NCI-H2029 treated with DMSO at 0.1 percent for 48 hours (cell line): ENCODE measurements around the gene TMEM11.
"Not testable (repeated sequence)": the region's sequence is repeated elsewhere in the genome, so short reads cannot be mapped to it uniquely, and the experiment has no call there.

Source experiments
- DNase-seq: peaks from one replicate; lab custom pipeline; 2025; lab: John Stamatoyannopoulos, UW

Gene TMEM11

DNA sequence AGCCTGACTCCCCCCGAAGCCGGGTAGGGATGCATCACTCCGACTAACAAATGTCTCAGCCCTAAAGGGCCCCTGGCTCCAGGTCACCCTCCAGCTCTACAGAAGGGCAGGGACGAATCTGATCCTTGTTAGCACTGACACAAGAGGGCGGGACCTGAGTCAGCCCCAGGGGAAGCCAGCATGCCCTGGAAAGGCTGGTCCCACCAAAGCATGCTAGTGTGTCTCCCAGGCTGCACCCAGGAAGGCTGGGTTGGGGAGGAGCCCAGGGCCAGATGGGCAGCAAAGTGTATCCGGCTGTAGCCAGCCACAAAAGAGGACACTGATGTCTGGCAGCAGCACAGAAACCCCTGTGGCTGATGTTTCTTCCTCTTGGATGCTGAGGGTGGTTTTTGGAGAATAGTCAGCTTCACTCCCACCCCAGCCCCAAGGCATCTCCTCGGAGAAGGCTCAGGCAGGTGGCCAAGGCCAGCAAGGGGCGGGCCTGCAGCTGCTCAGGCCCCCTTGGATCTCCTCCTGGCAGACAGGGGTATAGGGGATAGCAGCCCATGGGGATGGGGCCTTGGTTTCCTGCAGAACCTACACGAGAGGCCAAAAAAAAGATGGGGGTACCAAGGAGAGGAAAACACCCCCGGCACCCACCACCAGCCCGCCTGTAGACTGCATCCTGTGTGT lies 28.2 kb upstream of the TMEM11 start:
- no peak for DNase-seq

DNA sequence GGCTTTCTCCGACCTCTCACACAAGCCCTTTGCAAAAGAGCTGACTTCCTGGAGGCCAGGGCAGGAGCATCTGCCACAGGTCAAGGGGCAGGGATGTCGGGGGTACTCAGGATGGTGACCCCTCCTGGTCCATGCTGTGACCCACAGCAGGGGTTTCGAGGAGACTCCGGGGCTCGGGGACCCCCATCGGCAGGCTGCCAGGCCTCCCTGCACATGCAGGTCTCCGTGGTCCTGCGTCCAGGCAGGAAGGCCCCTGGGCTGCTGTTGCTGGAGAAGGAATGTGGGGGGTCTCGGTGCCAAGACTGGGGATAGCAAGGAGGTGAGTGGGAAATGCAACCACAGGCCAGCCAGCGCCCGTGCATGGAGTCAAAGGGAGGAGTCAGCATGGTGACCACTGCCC lies 27.6 kb upstream of the TMEM11 start:
- DNase-seq: no peak

DNA sequence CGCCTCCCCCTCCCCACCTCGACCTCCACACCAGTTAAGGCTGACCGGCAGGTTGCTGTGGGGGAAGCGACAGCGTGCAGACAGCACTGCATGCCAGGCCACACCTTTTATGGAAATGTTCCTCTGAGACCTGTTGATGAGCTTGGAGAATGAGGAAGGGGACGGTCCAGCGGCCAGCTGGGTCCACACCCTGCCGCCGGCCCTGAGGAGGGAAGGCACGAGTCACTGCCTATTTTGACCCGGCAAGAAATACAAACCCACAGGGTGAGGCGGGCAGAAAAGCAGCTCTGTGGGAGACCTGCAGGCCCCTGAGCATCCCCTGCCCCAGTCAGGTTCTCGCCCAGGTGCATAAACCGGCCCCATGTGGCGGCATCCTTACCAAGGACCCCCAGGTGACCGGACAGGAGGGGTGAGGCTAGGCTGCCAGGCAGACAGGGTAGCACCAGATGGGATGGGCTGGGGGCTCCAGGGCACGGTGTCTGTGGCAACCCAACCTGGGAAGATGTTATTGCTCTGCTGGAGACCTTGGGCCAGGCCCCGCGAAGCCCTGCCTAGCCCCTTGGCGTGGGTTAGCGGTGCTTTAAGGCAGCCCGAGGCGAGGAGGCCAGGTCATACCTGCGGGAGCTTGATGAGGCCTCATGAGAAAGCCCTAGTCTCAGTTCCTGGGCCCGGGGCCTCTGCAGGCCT lies 26.6 kb upstream of the TMEM11 start:
- no peak for DNase-seq

DNA sequence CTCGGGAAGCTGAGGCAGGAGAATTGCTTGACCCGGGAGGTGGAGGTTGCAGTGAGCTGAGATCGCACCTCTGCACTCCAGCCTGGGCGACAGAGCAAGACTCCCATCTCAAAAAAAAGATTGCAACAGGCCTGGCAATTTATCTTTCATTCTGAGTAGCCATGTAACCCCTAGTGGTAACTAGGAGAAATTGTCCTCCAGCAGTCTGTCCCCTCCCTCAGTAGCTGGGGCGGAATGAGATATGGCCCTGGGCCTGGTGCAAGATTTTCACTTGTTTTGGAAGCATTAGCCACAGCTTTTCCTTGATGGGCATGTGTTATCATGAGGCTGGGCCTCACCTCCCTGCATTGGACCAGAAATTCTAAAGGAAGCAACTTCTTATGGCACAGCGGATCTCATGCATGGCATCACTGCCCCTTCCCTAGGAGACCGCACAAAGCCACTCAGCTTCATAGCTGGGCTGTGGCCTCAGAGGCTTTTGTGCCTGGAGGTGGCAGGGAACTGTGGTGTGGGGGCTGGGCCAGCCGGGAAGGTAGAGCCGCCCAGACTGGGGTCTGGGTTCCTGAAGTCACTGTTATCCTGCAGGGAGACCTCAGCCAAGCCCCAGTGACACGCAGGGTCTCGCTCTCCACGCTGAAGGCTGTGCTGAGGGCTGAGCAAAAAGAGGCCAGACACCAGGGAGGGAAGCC lies 25.9 kb upstream of the TMEM11 start:
- no peak for DNase-seq

DNA sequence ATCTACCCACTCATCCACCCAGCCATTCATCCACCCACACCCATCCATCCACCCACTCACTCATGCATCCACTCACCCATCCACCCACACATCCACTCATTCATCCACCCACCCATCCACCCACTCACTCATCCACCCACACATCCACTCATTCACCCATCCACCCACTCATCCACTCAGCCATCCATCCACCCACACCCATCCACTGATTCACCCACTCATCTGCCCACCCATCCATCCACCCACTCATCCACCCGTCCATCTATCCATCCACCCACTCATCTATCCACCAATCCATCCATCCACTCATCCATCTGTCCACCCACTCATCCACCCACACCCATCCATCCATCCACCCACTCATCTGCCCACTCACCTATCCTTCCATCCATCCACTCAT lies 22.0 kb upstream of the TMEM11 start:
- DNase-seq: no peak

DNA sequence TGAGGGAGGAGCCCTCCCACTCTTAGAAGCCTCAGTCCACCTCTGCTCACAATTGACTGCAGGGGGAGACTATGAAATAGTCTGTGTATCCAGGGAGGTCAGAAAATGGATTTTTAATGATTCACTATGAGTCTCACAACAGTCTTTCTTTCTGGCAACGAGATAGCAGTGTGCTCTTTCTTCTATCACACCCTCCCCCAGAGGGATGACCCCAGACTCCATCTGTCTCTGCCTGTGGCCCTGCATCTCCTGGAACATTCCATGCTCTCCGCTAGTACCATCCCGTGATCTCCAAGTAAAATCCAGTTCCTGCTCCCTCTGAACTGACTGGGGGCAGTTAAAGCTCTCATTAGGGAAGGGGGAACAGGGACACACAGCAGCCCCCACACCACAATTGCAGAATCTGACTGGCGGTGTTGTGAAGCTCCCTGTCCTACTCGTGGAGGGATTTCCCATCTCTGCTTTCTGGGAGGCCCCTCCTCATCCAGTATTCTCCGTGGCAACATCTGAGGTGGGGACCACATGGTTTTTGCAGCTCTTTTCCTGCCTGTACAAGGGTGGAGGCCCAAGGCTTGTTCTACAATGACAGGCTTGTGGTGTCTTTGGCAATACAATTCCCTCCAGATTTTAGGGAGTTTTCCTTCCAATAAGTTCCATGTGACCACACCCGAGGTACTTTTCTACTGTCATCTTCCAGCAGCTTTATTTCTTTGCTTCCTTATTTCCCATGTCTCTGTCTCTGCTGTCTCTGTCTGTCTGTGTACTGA lies 19.8 kb upstream of the TMEM11 start:
- DNase-seq: no peak

DNA sequence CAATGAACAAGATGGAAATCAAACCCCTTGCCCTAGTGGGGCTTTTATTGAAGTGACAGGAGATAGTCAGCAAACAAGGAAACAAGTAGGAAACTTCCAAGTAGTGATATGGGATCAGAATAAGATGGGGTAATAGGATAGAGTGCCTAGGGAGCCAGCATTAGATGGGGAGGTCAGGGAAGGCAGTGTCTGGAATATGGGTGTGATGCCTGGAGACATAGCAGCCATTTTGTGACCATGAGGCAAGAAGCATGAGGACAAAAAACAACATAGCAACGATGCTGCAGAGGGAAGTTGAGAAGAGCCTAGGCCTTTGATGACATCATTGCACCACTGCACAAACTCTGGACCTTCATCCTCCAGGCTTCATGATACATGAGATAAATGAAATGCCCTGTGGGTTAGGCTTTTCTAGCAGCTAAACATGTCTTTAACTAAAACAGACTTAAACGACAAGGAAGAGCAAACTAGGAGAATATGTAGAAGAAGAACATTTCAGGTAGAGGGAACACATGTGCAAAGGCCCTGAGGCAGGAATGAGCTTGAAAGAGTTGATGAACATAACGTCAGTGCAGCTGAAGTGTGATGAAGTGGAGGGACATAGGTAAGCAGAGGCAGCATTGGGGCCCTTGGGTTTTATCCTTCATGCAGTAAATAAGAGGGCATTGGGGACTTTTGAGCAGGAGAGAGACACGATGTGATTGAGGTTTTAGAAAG lies 18.2 kb upstream of the TMEM11 start:
- no peak for DNase-seq

DNA sequence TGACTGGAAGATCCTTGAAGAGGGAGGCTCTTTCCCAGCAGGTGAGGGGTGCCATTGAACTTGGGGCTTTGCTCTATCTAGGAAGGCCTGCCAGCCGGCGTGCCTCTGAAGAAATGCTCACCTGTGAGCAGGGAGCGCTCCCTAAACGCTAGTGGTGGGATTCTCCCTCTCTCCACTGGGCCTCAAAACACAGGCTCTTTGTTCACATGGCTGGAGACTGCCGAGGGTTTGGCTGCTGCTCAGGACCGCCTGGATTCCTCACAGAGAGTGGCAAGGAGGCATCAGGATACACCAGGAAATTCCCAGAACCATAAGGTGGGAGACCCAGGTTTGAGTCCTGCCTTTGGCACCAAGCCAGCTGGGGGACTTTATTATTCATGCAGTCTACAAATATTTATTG lies 17.6 kb upstream of the TMEM11 start:
- DNase-seq: no peak

DNA sequence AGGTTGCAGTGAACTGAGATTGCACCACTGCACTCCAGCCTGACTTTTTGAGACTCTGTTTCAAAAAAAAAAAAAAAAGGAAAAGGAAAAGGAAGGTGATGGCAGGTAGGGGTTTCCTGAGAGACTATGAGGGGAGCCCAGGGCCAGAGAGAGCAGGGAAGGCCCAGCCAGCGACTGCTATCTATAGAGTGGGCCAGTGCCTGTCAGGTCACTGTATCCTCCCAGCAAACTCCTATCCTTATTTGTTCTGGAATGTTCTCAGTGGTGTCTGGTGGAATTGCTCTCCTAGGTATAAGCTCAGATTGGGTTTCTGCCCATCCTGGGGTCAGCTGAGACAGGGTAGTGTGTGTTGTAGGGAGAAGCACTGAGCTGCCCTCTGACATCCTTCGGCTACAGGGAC lies 14.9 kb upstream of the TMEM11 start:
- DNase-seq: no peak

DNA sequence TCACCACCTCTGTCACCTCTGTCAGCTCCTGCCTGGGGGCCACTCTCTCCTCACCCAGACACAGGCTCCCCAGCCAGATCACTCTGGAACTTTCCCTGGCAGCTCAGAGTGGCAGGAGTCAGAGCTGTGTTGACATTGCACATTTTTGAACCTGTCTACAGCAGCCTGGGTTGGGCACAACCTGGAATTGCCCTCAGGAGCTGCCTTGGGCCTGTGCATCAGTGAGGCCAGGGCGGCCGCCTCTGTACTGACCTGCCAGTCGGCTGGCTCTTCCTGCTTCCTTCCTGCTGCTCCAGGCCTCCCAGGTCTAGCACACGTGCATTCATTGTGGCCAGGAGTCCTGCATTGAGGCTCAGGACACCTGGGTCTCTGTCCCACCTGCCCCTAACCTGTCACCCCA lies 14.2 kb upstream of the TMEM11 start:
- no peak for DNase-seq

DNA sequence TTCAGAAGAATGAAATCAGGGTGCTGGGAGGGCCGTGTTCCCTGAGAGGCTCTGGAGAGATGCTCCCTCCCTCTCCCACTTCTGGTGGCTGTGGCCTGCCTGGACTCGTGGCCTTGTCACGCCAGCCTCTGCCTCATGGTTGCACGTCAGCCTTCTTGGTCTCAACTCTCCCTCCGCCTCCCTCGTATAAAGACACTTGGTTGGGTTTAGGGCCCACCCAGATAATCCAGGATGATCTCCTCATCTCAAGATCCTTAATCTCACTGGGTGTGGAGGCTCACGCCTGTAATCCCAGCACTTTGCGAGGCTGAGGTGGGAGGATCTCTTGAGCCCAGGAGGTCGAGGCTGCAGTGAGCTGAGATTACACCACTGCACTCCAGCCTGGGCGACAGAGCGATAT lies 13.3 kb upstream of the TMEM11 start:
- not testable (repeated sequence) for DNase-seq

DNA sequence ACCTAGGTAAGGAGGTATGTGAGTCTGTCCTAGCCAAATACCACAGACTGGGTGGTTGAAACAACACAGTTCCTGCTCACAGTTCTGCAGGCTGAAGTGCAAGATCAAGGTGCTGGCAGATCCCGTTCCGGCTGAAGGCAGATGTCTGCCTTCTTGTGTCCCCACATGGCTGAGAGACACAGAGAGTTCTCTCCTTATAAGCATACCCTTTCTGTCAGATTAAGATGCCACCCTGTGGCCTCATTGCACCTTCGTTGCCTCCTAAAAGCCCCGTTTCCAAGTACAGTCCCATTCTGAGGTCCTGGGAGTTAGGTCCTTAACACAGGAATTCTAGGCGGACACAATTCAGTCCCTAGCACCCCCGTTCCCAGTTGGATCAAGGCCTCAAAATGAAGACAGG lies 9.1 kb upstream of the TMEM11 start:
- DNase-seq: no peak

DNA sequence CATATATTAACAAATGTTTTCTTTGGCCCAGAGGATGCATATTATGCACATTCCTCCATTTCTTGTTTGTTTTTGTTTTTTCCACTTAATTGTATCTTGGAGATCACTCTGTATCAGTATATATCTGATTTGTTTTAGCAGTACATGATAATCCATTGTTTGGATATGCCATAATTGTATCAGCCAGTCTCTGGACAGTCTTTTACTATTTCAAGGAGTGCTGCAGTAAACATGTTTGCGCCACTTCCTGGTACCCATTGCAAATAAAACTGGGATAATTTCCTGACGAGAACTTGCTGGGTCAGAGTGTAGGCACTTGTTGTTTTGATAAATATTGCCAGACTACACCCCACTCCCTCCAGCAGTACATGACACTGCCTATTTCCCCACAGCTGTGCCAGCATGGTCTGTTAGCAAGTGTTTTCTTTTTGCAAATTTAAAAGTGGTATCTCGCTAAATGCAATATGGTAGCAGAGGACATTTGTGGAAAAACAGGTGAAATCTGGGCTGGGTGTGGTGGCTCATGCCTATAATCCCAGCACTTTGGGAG lies 4.9 kb upstream of the TMEM11 start:
- no peak for DNase-seq

DNA sequence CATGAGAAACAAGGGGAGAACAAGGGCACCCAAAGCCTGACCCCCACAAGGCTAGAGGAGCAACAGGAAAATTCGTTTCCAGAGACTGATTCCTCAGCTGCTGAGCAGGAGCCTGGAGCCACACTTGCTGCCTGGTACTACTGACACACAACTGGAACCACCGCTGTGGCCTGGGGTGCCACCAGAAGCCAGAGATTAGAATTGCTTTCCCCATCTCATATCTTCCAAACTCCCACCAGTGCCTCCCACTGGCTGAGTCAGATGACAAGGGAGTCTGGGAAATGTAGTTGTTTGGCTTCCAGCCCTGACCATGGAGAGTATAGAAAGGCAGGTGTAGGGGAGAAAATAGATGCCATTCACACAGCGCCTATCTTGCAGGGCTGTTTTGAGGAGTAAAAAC lies 4.1 kb upstream of the TMEM11 start:
- no peak for DNase-seq

DNA sequence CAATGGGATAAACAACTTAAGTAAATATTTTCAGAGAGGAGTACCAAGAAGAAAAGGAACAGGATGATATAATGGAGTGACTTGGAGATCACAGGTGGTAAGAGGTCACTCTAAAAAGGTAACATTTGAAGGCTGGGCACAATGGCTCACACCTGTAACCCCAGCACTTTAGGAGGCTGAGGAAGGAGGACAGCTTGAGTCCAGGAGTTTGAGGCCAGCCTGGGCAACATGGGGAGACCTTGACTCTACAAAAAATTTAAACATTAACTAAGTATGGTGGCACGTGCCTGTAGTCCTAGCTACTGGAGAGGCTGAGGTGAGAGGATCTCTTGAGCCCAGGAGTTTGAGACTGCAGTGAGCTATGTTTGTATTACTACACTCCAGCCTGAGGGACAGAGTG lies 3.4 kb upstream of the TMEM11 start:
- DNase-seq: no peak

DNA sequence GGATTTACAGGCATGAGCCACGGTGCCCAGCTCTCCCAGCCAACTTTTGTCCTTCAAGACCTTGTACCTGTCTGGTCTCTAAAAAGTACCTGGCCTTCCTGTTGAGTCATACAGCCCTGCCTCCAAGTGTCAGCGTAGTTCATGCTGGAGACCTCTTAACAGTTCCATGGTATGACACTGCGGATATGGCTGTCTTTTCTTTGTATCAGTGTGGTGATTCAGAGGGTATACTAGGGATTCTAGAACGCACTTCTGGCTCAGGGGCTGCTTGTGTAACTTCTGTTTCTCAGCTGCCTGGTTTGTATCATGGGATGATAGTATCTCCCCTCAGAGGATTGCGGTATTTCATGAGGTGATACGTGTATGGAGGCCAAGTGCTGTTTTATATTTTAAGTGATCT lies 2.0 kb upstream of the TMEM11 start:
- no peak for DNase-seq

DNA sequence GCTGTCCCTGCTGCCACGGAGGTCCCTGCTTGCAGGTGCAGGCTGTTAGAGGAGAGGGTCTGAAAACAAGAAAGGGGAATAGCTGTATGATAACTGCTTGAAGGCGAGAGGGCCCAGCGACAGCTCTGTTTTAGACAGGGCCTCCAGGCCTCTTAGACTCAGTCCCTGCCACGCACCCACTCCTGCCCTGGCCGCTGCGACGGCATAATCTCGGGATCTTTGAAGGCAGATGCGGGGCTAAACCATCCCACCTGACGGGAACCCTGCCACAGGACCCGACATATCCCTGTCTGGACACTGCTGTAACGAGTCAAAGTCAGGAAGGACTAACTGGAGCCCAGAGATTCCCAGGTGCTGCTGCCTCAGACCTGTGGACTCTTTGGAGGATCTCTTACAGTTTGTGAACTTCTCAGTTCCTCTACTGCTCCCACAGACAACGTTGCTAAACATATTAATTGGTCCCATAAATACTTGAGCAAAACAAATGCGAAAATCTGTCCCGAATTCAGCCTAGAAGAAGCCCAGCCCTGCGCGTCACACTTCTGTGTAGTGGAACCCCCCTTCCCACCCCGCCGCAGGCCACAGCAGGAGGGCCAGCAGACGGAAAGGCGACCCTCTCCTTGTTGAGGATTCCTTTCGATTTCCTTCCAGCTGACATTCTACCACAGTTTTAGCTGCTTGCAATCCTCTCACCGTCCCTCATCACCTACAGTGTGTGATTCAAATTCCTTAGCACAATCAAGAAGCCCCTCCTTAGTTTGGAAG lies 998 bp upstream of the TMEM11 start:
- DNase-seq: no peak

DNA sequence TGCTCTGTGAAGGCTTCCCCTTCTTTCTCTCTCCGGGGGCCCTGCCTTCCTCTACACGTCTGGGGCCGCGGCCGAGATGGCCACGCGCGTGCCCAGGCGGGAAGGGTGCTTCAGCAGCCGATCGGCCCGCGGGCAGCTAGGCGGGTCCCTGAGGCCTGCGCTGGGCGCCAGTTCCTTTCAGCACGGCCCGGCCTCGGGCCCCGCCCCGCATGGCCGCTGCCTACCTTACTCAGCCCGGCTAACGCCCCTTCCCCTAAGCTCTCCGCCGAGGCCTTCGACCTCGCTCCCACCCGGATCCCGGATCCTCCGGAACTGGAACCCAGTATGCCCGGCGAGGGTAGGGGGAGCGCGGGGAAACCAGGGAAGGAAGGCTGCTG lies 335 bp downstream of the TMEM11 start:
- no peak for DNase-seq

DNA sequence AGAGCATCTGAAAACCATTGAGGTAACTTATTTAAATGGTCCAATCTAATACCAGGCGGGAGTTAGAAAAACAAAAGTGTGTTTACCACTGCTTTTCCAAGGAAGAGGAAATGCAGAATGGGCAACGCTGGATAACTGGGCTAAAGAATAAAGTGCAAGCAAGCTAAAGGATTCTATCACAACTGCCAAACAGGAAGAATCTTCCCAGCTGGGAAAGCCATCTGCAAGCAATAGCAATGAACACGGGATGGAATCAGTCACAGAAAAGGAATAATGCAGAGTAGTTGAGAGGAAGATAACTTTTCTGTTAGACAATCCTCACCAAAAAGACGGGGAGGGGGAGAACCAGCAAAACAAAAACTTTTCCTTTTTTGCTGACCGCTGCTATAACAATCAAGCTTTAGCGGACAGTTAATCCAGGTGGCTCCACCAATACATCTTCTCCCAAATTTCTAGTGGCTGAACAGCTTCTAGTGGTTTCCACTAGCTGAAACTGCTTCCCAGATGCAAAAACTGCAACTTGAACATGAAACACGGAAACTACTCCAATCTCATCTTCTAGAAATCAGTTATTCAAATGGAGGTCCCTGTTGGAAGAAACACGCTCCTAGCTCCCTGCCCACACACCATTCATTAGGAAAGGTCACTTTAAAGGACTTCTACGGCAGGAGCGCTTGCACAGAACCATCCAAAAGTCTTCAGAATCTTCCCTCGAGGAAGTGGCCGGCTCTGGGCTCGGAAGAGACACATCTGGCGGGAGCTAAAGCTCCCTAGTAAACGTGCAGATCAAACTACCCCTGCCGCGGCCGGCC lies 929 bp downstream of the TMEM11 start:
- DNase-seq: no peak

DNA sequence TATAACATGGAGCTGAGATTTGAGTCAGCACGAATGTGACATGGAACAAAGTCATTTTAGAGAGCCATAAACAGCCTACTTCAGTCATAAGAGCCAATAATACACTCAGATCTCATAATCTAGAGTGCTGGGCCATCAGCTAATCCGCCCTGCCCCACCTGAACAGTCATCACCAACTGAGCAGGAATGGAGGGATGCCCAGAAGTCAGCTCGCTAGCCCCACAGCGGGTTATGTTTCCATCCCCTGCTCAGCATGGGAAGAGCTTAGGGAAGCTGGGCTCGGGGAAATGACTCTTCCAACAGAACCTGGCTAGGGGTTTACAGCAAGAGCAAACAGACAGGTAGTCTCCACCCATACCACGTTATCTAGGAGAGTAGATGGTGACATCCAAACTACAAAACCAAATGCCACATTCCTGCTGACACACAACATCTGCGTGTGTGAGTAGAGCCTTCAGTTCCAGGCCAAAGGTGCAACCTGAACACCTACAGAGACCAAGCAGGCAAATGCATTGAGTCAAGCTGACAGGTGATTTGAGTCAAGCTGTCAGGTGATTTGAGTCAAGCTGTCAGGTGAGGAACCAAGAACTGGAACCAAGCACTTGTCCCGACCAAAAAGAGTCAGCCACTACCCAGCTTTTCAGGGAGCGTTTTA lies 2.0 kb downstream of the TMEM11 start:
- DNase-seq: no peak
